Lung (tissue), 12 donors: ENCODE results near the gene MED27. TPM values are rescaled to one million over a fixed set of nuclear protein-coding genes. Genes with fewer than 3 reads are reported as not detected.
A peak's percentile ranks its signal among the peaks of the same experiment; 100 is the strongest.

Source experiments
- ATAC-seq: fragments of 200-7000 bp; cut with Tn5 transposase; one replicate; pipeline ENCODE4 v1.9.1; 2020; ENCODE audit warnings: moderate number of reproducible peaks; ENCODE audit not compliant: insufficient read depth, low FRiP score
- DNase-seq, 3 donors: peaks; one replicate each; pipeline ENCODE4 v3.0.0-alpha.2; 2013 to 2017
- H3K27ac ChIP-seq, 2 donors: one replicate each; pipeline ENCODE4 v1.5.1; 2013; ENCODE audit warnings: mild to moderate bottlenecking in 2 of 2, moderate library complexity in 2 of 2, control low read depth in 1 of 2, inconsistent platforms in 1 of 2, low read depth in 1 of 2, low read length in 1 of 2
- H3K27me3 ChIP-seq, 3 donors: one replicate each; pipeline ENCODE4 v1.5.1; 2013; ENCODE audit warnings: low read length in 2 of 3; ENCODE audit not compliant: control insufficient read depth in 3 of 3, insufficient read depth in 3 of 3
- H3K36me3 ChIP-seq, 4 donors: one replicate each; pipeline ENCODE4 v1.5.1; 2013; ENCODE audit warnings: low read length in 4 of 4, mild to moderate bottlenecking in 1 of 4, moderate library complexity in 1 of 4; ENCODE audit not compliant: control insufficient read depth in 4 of 4, insufficient read depth in 4 of 4
- H3K4me1 ChIP-seq, 5 donors: one replicate each; pipeline ENCODE4 v1.5.1; 2013; ENCODE audit warnings: low read length in 5 of 5, mild to moderate bottlenecking in 2 of 5, moderate library complexity in 1 of 5; ENCODE audit not compliant: control insufficient read depth in 5 of 5, insufficient read depth in 5 of 5
- H3K4me3 ChIP-seq: one replicate; pipeline ENCODE4 v1.5.1; 2013; ENCODE audit warnings: mild to moderate bottlenecking, control low read depth, moderate library complexity
- H3K9ac ChIP-seq, 2 donors: one replicate each; pipeline ENCODE4 v1.5.1; 2013; ENCODE audit warnings: low read length in 2 of 2, control low read depth in 1 of 2; ENCODE audit not compliant: insufficient read depth in 1 of 2
- H3K9me3 ChIP-seq, 4 donors: one replicate each; pipeline ENCODE4 v1.5.1; 2013; ENCODE audit warnings: low read length in 3 of 4, mild to moderate bottlenecking in 1 of 4, moderate library complexity in 1 of 4; ENCODE audit not compliant: control insufficient read depth in 4 of 4, insufficient read depth in 3 of 4
- WGBS, 2 donors: extraction: QIAGEN DNeasy Blood & Tissue Kit; methylation state at CpG; one replicate each; pipeline ENCODE4 v1.1.7; 2013; 5-methylcytosine and 5-hydroxymethylcytosine counted together
- polyA plus RNA-seq, 2 donors: library from polyadenylated mRNA; stranded (reverse); fragments of 200-250 nt; gene quantifications; one replicate each; pipeline ENCODE4 v1.2.1, GENCODE V29; 2013
- total RNA-seq, 2 donors: library from RNA; depleted of rRNA in 1 of 2; stranded (reverse); fragments of >200 nt in 1 of 2; gene quantifications; one replicate each; pipeline ENCODE4 v1.2.1, GENCODE V29; 2014 to 2021
- TF ChIP-seq, protein P1 (sequence below): IDR thresholded peaks from 2 replicates; pipeline ENCODE4 v1.5.1; 2012; ENCODE audit warnings: mild to moderate bottlenecking; ENCODE audit errors: control extremely low read depth, extremely low read depth
- donor health status: control.
- donor health status: control.
- donor health status: Bipolar disorder and iron deficiency.
- donor health status: healthy.
- donor health status: DM: yes; HTN: yes; CAD: no.

The MED27 gene
- total and polyA plus RNA-seq, 4 donors = 9.8 to 22.3 (median 16.7) TPM

DNA sequence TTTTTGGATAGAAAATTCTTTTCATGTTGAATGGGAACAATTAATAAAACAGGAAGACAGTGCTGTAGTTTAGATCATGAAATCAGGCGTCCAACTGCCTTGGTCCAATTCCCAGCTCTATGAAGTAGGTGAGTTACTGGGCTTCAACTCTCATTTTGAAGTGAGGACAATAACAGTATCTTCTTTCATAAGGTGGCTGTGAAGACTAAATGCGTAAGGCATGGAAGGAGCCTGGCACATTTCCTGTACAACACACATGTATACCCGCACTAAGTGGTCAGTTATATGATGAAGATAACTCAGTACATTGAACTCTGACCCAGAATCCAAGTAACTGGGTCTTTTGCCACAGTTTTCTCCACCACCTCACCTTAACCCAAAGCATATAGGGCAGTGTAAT is 120.6 kb downstream of the MED27 start:
- no peak overlapping the region for H3K27ac ChIP-seq
- no peak overlapping the region for H3K9ac ChIP-seq
- DNase-seq (no peak), ATAC-seq (no peak)
- H3K4me3 ChIP-seq = no peak overlapping the region
- H3K27me3 ChIP-seq = no peaks in the 10 kb centered on the region
- 95 to 97% methylated on average over 3 of the region's 3 CpGs for WGBS, 2 donors
- H3K4me1 ChIP-seq = peaks cover 0 to 10% (median 8%) of the 10 kb centered on the region in 5 donors
- no peaks in the 10 kb centered on the region for H3K9me3 ChIP-seq
- peaks cover 0 to 6% (median 0%) of the 10 kb centered on the region in 4 donors for H3K36me3 ChIP-seq
- TF ChIP-seq, protein P1, sequence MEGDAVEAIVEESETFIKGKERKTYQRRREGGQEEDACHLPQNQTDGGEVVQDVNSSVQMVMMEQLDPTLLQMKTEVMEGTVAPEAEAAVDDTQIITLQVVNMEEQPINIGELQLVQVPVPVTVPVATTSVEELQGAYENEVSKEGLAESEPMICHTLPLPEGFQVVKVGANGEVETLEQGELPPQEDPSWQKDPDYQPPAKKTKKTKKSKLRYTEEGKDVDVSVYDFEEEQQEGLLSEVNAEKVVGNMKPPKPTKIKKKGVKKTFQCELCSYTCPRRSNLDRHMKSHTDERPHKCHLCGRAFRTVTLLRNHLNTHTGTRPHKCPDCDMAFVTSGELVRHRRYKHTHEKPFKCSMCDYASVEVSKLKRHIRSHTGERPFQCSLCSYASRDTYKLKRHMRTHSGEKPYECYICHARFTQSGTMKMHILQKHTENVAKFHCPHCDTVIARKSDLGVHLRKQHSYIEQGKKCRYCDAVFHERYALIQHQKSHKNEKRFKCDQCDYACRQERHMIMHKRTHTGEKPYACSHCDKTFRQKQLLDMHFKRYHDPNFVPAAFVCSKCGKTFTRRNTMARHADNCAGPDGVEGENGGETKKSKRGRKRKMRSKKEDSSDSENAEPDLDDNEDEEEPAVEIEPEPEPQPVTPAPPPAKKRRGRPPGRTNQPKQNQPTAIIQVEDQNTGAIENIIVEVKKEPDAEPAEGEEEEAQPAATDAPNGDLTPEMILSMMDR = no peak

- ATAC-seq = no peak
These were observed 125.4 kb downstream of the MED27 start for GRCh38 chr9:131954299-131954698.

DNA sequence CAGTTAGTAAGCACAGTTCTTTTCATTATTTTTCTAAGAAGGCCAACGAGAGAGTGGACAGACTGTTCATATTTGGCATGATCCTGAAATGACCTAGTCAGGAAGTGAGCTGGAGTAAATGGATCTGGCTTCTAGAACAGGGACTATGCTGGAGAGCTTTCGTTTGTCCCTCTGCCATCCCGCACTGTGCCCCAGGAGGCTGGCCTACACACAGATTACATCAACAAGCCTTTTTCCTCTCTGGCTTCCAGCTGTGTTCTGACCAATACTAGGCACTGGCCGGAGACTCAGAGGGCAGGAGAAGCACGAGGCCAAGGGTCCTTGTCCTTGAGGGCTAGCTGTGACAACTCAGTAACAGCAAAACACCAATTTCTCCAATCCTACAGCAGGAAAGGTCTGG is 127.8 kb downstream of the MED27 start:
- TF ChIP-seq, protein P1 = no peak
- H3K4me3 ChIP-seq = no peak overlapping the region
- H3K9ac ChIP-seq = no peak overlapping the region
- H3K27me3 ChIP-seq = no peaks in the 10 kb centered on the region
- no peaks in the 10 kb centered on the region for H3K9me3 ChIP-seq
- no peaks in the 10 kb centered on the region for H3K36me3 ChIP-seq
- 60 to 67% methylated on average over 5 of the region's 5 CpGs for WGBS, 2 donors
- H3K4me1 ChIP-seq = peaks cover 0 to 2% (median 0%) of the 10 kb centered on the region in 5 donors
- H3K27ac ChIP-seq = no peak overlapping the region
- peak in 2 of 3 donors; percentile 17 to 29 for DNase-seq
- no peak for ATAC-seq

More at GRCh38 chr9:131954299-131954698, 125.4 kb downstream of the MED27 start:
- no peak for DNase-seq
- Histone ChIP-seq H3K36me3 (peaks cover 0 to 6% (median 0%) of the 10 kb centered on the region in 4 donors), H3K9ac (no peak overlapping the region), H3K27ac (no peak overlapping the region), H3K4me1 (peaks cover 0 to 4% (median 0%) of the 10 kb centered on the region in 5 donors), H3K27me3 (no peaks in the 10 kb centered on the region), H3K9me3 (no peaks in the 10 kb centered on the region), H3K4me3 (no peak overlapping the region)
- TF ChIP-seq, protein P1 = no peak
- WGBS, 2 donors = 96 to 100% methylated on average over 1 of the region's 1 CpG

GRCh38 chr9:131951155-131951554 is 128.5 kb downstream of the MED27 start:
- WGBS, 2 donors = 89% methylated on average over 3 of the region's 3 CpGs
- ATAC-seq = no peak
- no peaks in the 10 kb centered on the region for H3K9me3 ChIP-seq

More at GRCh38 chr9:131951155-131951554, 128.5 kb downstream of the MED27 start:
- Histone ChIP-seq H3K4me3 (no peak overlapping the region), H3K27me3 (no peaks in the 10 kb centered on the region), H3K4me1 (peaks cover 0 to 2% (median 0%) of the 10 kb centered on the region in 5 donors), H3K36me3 (no peaks in the 10 kb centered on the region), H3K27ac (no peak overlapping the region), H3K9ac (no peak overlapping the region)
- no peak for DNase-seq
- TF ChIP-seq, protein P1 = no peak
